Esophagus mucosa (tissue), 1 donor: ENCODE data around the gene BRD4. TPM values are rescaled to one million over a fixed set of nuclear protein-coding genes. Genes with fewer than 3 reads are reported as not detected.
A peak's percentile ranks its signal among the peaks of the same experiment; 100 is the strongest.

Source experiments
- ATAC-seq: fragments of 200-7000 bp; cut with Tn5 transposase; one replicate; pipeline ENCODE4 v1.9.1; 2020
- total RNA-seq: library from RNA; stranded (reverse); gene quantifications from one replicate; pipeline ENCODE4 v1.2.4, GENCODE V29; 2023
- donor health status: DM: yes; HTN: yes; CAD: no.

BRD4 gene
- total RNA-seq, 1 donor from 2014 or later: 55.1 TPM

GRCh38 chr19:15264061-15264932 is 68.0 kb downstream of the BRD4 start:
- ATAC-seq: peak; percentile 53

GRCh38 chr19:15263361-15263985 is 68.9 kb downstream of the BRD4 start:
- ATAC-seq: peak; percentile 7

GRCh38 chr19:15262011-15262410 is 70.3 kb downstream of the BRD4 start:
- ATAC-seq: no peak

GRCh38 chr19:15260939-15261338 is 71.4 kb downstream of the BRD4 start:
- no peak for ATAC-seq

GRCh38 chr19:15259907-15260306 is 72.4 kb downstream of the BRD4 start:
- no peak for ATAC-seq

- ATAC-seq: no peak
These were observed 74.6 kb downstream of the BRD4 start for GRCh38 chr19:15257782-15258181.

- no peak for ATAC-seq
These were observed 75.5 kb downstream of the BRD4 start for GRCh38 chr19:15256708-15257331.

GRCh38 chr19:15255359-15255990 is 76.9 kb downstream of the BRD4 start:
- ATAC-seq: no peak

GRCh38 chr19:15254547-15254946 is 77.8 kb downstream of the BRD4 start:
- no peak for ATAC-seq

GRCh38 chr19:15253513-15253912 is 78.8 kb downstream of the BRD4 start:
- ATAC-seq: no peak

GRCh38 chr19:15253061-15253460 is 79.3 kb downstream of the BRD4 start:
- ATAC-seq: no peak

GRCh38 chr19:15252398-15253018 is 79.8 kb downstream of the BRD4 start:
- peak; percentile 16 for ATAC-seq

GRCh38 chr19:15251749-15252397 is 80.5 kb downstream of the BRD4 start:
- peak; percentile 9 for ATAC-seq

- no peak for ATAC-seq
These were observed 81.2 kb downstream of the BRD4 start for GRCh38 chr19:15251010-15251748.

GRCh38 chr19:15250640-15250993 is 81.7 kb downstream of the BRD4 start:
- ATAC-seq: no peak

GRCh38 chr19:15249972-15250639 is 82.2 kb downstream of the BRD4 start:
- ATAC-seq: peak; percentile 25

- ATAC-seq: no peak
These were observed 82.8 kb downstream of the BRD4 start for GRCh38 chr19:15249528-15249874.

- peak; percentile 56 for ATAC-seq
These were observed 83.5 kb downstream of the BRD4 start for GRCh38 chr19:15248648-15249527.

GRCh38 chr19:15248106-15248505 is 84.2 kb downstream of the BRD4 start:
- no peak for ATAC-seq
